Activated CD4-positive, alpha-beta memory T cell treated with anti-CD3 and anti-CD28 coated beads, Interleukin-2, amount 10 ng/mL, durations not matched to agents 7 days and 5 days (primary cell): Measurements from ENCODE around the gene MKNK2. TPM values are rescaled to one million over a fixed set of nuclear protein-coding genes. Genes with fewer than 3 reads are reported as not detected.
A peak's percentile ranks its signal among the peaks of the same experiment; 100 is the strongest.

Experiments
- CTCF ChIA-PET: fragments of 350-600 bp; sonication (Branson Sonifier 250); formaldehyde crosslinking; loops from one replicate; lab custom pipeline; 2021; ENCODE audit warnings: antibody characterized with exemption, inconsistent platforms; lab: Charles Lee
- POLR2A ChIA-PET: fragments of 350-600 bp; sonication (Branson Sonifier 250); formaldehyde crosslinking; loops from one replicate; lab custom pipeline; 2021; ENCODE audit warnings: antibody characterized with exemption; lab: Charles Lee
- DNase-seq: peaks from one replicate; pipeline ENCODE4 v3.0.0-alpha.2; 2020
- H3K27ac Mint-ChIP-seq: one replicate; pipeline ENCODE4 v1.8.0; 2021; ENCODE audit warnings: mild to moderate bottlenecking, mixed read lengths
- H3K27me3 Mint-ChIP-seq: one replicate; pipeline ENCODE4 v1.8.0; 2021; ENCODE audit warnings: mixed read lengths
- H3K36me3 Mint-ChIP-seq: one replicate; pipeline ENCODE4 v1.8.0; 2021; ENCODE audit warnings: low read depth, mixed read lengths
- H3K4me1 Mint-ChIP-seq: one replicate; pipeline ENCODE4 v1.8.0; 2021; ENCODE audit warnings: mixed read lengths
- H3K4me3 Mint-ChIP-seq: one replicate; pipeline ENCODE4 v1.8.0; 2021; ENCODE audit warnings: mild to moderate bottlenecking, mixed read lengths
- H3K9me3 Mint-ChIP-seq: one replicate; pipeline ENCODE4 v1.8.0; 2021; ENCODE audit warnings: mixed read lengths
- total RNA-seq, 2 experiments: library from RNA; stranded (reverse); gene quantifications; one replicate each; pipeline ENCODE4 v1.2.3, GENCODE V29; 2021

Gene MKNK2
- total RNA-seq, 2 experiments from 2014 or later: 239 to 253 TPM

GRCh38 chr19:2061495-2062388 lies 10.7 kb upstream of the MKNK2 start:
- ChIA-PET CTCF (interaction anchor here (0.7 to 2.2 kb wide), 2 partner anchors 10 to 19 kb away, joined by 3 to 8 read pairs; no protein-coding TSS in a partner anchor), POLR2A (interaction anchor here (0.6 to 4.2 kb wide), 7 partner anchors 10 to 32 kb away, joined by 3 to 35 read pairs (median 6); partner anchors contain the start of gene MKNK2)
- peak; percentile 99 for DNase-seq
- Mint-ChIP-seq H3K27ac (peak overlapping the region; percentile 86), H3K4me1 (peaks cover 34% of the 10 kb centered on the region), H3K4me3 (peak overlapping the region; percentile 91), H3K36me3 (no peaks in the 10 kb centered on the region), H3K27me3 (no peaks in the 10 kb centered on the region), H3K9me3 (no peaks in the 10 kb centered on the region)

GRCh38 chr19:2060884-2061494 lies 9.9 kb upstream of the MKNK2 start:
- no peak for DNase-seq
- no peaks in the 10 kb centered on the region for H3K27me3 Mint-ChIP-seq
- H3K27ac Mint-ChIP-seq: peak overlapping the region; percentile 96
- CTCF ChIA-PET: interaction anchor here (0.6 to 2.2 kb wide), 2 partner anchors 9 to 1927 kb away, joined by 4 to 8 read pairs; no protein-coding TSS in a partner anchor
- POLR2A ChIA-PET: interaction anchor here (0.6 to 4.2 kb wide), 13 partner anchors 9 to 163 kb away, joined by 3 to 35 read pairs (median 3); partner anchors contain the start of gene MKNK2
- no peaks in the 10 kb centered on the region for H3K9me3 Mint-ChIP-seq
- peaks cover 40% of the 10 kb centered on the region for H3K4me1 Mint-ChIP-seq
- peak overlapping the region; percentile 91 for H3K4me3 Mint-ChIP-seq
- no peaks in the 10 kb centered on the region for H3K36me3 Mint-ChIP-seq

GRCh38 chr19:2059422-2060201 lies 8.6 kb upstream of the MKNK2 start:
- H3K27me3 Mint-ChIP-seq: no peaks in the 10 kb centered on the region
- ChIA-PET CTCF (no interaction called here), POLR2A (interaction anchor here (0.9 to 4.2 kb wide), 5 partner anchors 8 to 25 kb away, joined by 3 to 35 read pairs (median 5); partner anchors contain the start of gene MKNK2)
- no peaks in the 10 kb centered on the region for H3K9me3 Mint-ChIP-seq
- no peak for DNase-seq
- peak overlapping the region; percentile 96 for H3K27ac Mint-ChIP-seq
- peaks cover 2% of the 10 kb centered on the region for H3K36me3 Mint-ChIP-seq
- peaks cover 52% of the 10 kb centered on the region for H3K4me1 Mint-ChIP-seq
- peak overlapping the region; percentile 87 for H3K4me3 Mint-ChIP-seq

GRCh38 chr19:2058570-2059421 lies 7.8 kb upstream of the MKNK2 start:
- Mint-ChIP-seq H3K4me1 (peaks cover 54% of the 10 kb centered on the region), H3K4me3 (peak overlapping the region; percentile 44), H3K36me3 (peaks cover 2% of the 10 kb centered on the region), H3K9me3 (no peaks in the 10 kb centered on the region), H3K27ac (peak overlapping the region; percentile 72), H3K27me3 (no peaks in the 10 kb centered on the region)
- DNase-seq: no peak
- POLR2A ChIA-PET: interaction anchor here (0.8 to 1.5 kb wide), 3 partner anchors 9 to 36 kb away, joined by 3 to 4 read pairs (median 4); no protein-coding TSS in a partner anchor
- CTCF ChIA-PET: interaction anchor here (1.2 kb wide), 1 partner anchor 129 kb away, joined by 7 read pairs; no protein-coding TSS in a partner anchor

- no peak for DNase-seq
- POLR2A ChIA-PET: interaction anchor here (0.8 to 1.5 kb wide), 3 partner anchors 9 to 37 kb away, joined by 3 to 4 read pairs (median 3); no protein-coding TSS in a partner anchor
- H3K4me3 Mint-ChIP-seq: no peak overlapping the region
- peaks cover 2% of the 10 kb centered on the region for H3K36me3 Mint-ChIP-seq
- H3K27me3 Mint-ChIP-seq: no peaks in the 10 kb centered on the region
- H3K4me1 Mint-ChIP-seq: peaks cover 56% of the 10 kb centered on the region
- H3K9me3 Mint-ChIP-seq: no peaks in the 10 kb centered on the region
- CTCF ChIA-PET: interaction anchor here (1.2 kb wide), 1 partner anchor 128 kb away, joined by 7 read pairs; no protein-coding TSS in a partner anchor
- peak overlapping the region; percentile 78 for H3K27ac Mint-ChIP-seq
Observed at GRCh38 chr19:2057484-2058469, 6.7 kb upstream of the MKNK2 start.

GRCh38 chr19:2056837-2057192 lies 5.8 kb upstream of the MKNK2 start:
- Mint-ChIP-seq H3K9me3 (no peaks in the 10 kb centered on the region), H3K36me3 (peaks cover 2% of the 10 kb centered on the region), H3K27me3 (no peaks in the 10 kb centered on the region), H3K4me1 (peaks cover 58% of the 10 kb centered on the region), H3K4me3 (peak overlapping the region; percentile 73), H3K27ac (peak overlapping the region; percentile 78)
- POLR2A ChIA-PET: interaction anchor here (1.5 to 1.7 kb wide), 2 partner anchors 15 to 27 kb away, joined by 7 read pairs; no protein-coding TSS in a partner anchor
- no peak for DNase-seq
- CTCF ChIA-PET: no interaction called here

- H3K27ac Mint-ChIP-seq: peak overlapping the region; percentile 91
- CTCF ChIA-PET: interaction anchor here (0.6 kb wide), 1 partner anchor 24 kb away, joined by 3 read pairs; no protein-coding TSS in a partner anchor
- peak overlapping the region; percentile 73 for H3K4me3 Mint-ChIP-seq
- DNase-seq: peak; percentile 59
- POLR2A ChIA-PET: interaction anchor here (0.9 to 1.7 kb wide), 3 partner anchors 14 to 28 kb away, joined by 3 to 7 read pairs (median 7); no protein-coding TSS in a partner anchor
- H3K27me3 Mint-ChIP-seq: no peaks in the 10 kb centered on the region
- peaks cover 60% of the 10 kb centered on the region for H3K4me1 Mint-ChIP-seq
- H3K9me3 Mint-ChIP-seq: no peaks in the 10 kb centered on the region
- H3K36me3 Mint-ChIP-seq: peaks cover 2% of the 10 kb centered on the region
Observed at GRCh38 chr19:2055931-2056836, 5.1 kb upstream of the MKNK2 start.

GRCh38 chr19:2054763-2055162 lies 3.7 kb upstream of the MKNK2 start:
- Mint-ChIP-seq H3K27ac (peak overlapping the region; percentile 82), H3K4me3 (no peak overlapping the region), H3K36me3 (peaks cover 2% of the 10 kb centered on the region), H3K4me1 (peaks cover 51% of the 10 kb centered on the region), H3K27me3 (no peaks in the 10 kb centered on the region), H3K9me3 (no peaks in the 10 kb centered on the region)
- ChIA-PET POLR2A (interaction anchor here (0.6 to 0.8 kb wide), 3 partner anchors 11 to 12 kb away, joined by 3 to 5 read pairs (median 3); no protein-coding TSS in a partner anchor), CTCF (no interaction called here)
- no peak for DNase-seq

- DNase-seq: no peak
- Mint-ChIP-seq H3K27me3 (no peaks in the 10 kb centered on the region), H3K4me3 (no peak overlapping the region), H3K4me1 (peaks cover 57% of the 10 kb centered on the region), H3K36me3 (peaks cover 10% of the 10 kb centered on the region), H3K27ac (peak overlapping the region; percentile 54), H3K9me3 (no peaks in the 10 kb centered on the region)
- POLR2A ChIA-PET: interaction anchor here (0.6 to 3.2 kb wide), 7 partner anchors 10 to 42 kb away, joined by 3 to 33 read pairs (median 10); partner anchors contain the start of gene MOB3A
- CTCF ChIA-PET: interaction anchor here (0.6 kb wide), 1 partner anchor 124 kb away, joined by 3 read pairs; no protein-coding TSS in a partner anchor
Observed at GRCh38 chr19:2053601-2054389, 2.8 kb upstream of the MKNK2 start.
